A549 (cell line): Measurements from ENCODE around the gene ZC3H18. TPM values are rescaled to one million over a fixed set of nuclear protein-coding genes. Genes with fewer than 3 reads are reported as not detected.

ENCODE experiments used
- ATAC-seq, 2 experiments: fragments of 200-7000 bp in 1 of 2; fragments of >200 bp in 1 of 2; cut with Nextera tagmentation in 1 of 2; cut with Tn5 transposase in 1 of 2; 3 replicates each; pipeline versions ENCODE4 v1.8.0 to v1.9.1; 2018 to 2020; ENCODE audit warnings: mild to moderate bottlenecking in 1 of 2, moderate library complexity in 1 of 2
- CTCF ChIA-PET: fragments of 300-600 bp; sonication (Branson Sonifier 250); formaldehyde crosslinking; extraction: SDS; loops from one replicate; lab custom pipeline; 2021; ENCODE audit warnings: antibody characterized with exemption, inconsistent platforms; lab: Yijun Ruan, JAX
- POLR2A ChIA-PET: fragments of 350-600 bp; formaldehyde crosslinking; extraction: SDS; loops from one replicate; lab custom pipeline; 2021; ENCODE audit warnings: antibody characterized with exemption, inconsistent platforms; lab: Yijun Ruan, JAX
- DNase-seq, 2 experiments: peaks; one replicate each; pipeline versions ENCODE4 v3.0.0 to v3.0.0-alpha.2; 2011 to 2016; ENCODE audit warnings: low read depth in 1 of 2, low spot score in 1 of 2
- FAIRE-seq: peaks from 2 replicates; lab custom pipeline; 2011; peaks lifted over from hg19 to GRCh38; lab: Jason Lieb, UNC
- H3K27ac ChIP-seq, 2 experiments: fragments of >200 bp; sonication (Bioruptor Twin); formaldehyde crosslinking; 3 replicates each; pipeline ENCODE4 v1.5.1; 2016 to 2017
- H3K4me1 ChIP-seq: fragments of >200 bp; sonication (Bioruptor Twin); formaldehyde crosslinking; 3 replicates; pipeline ENCODE4 v1.6.1; 2016
- H3K4me2 ChIP-seq: fragments of >200 bp; sonication (Bioruptor Twin); formaldehyde crosslinking; 3 replicates; pipeline ENCODE4 v1.6.1; 2016
- H3K4me3 ChIP-seq: fragments of >200 bp; sonication (Bioruptor Twin); formaldehyde crosslinking; 3 replicates; pipeline ENCODE4 v1.5.1; 2016
- H3K9me3 ChIP-seq: fragments of >200 bp; sonication (Bioruptor Twin); formaldehyde crosslinking; 3 replicates; pipeline ENCODE4 v1.6.1; 2016
- BCL3 ChIP-seq: fragments of >200 bp; sonication (Bioruptor Twin); formaldehyde crosslinking; IDR thresholded peaks from 3 replicates; pipeline ENCODE4 v1.6.1; 2016
- CHD2 ChIP-seq: fragments of 150-350 bp; IDR thresholded peaks from 2 replicates; pipeline ENCODE4 v1.6.1; 2014; ENCODE audit warnings: low read length; ENCODE audit not compliant: partially characterized antibody
- CHD4 ChIP-seq: fragments of 200-600 bp; sonication (generic); IDR thresholded peaks from 2 replicates; pipeline ENCODE4 v1.6.1; 2016; ENCODE audit warnings: antibody characterized with exemption, mild to moderate bottlenecking, borderline replicate concordance
- EHMT2 ChIP-seq: fragments of 200-600 bp; sonication (generic); IDR thresholded peaks from 2 replicates; pipeline ENCODE4 v1.6.1; 2016; ENCODE audit warnings: antibody characterized with exemption, low read depth, mild to moderate bottlenecking, moderate library complexity
- ELK1 ChIP-seq: fragments of 150-350 bp; IDR thresholded peaks from 2 replicates; pipeline ENCODE4 v1.6.1; 2014; ENCODE audit warnings: low read depth, mild to moderate bottlenecking, low read length
- FOSB ChIP-seq: fragments of 250-450 bp; sonication (Bioruptor Pico); IDR thresholded peaks from 2 replicates; pipeline ENCODE4 v1.5.0; 2020; ENCODE audit warnings: mild to moderate bottlenecking, moderate library complexity
- GATA3 ChIP-seq: IDR thresholded peaks from 2 replicates; pipeline ENCODE4 v1.6.1; 2012; ENCODE audit warnings: borderline replicate concordance
- HOXB5 ChIP-seq: fragments of 250-450 bp; sonication (Bioruptor Pico); IDR thresholded peaks from 2 replicates; pipeline ENCODE4 v1.5.0; 2020; ENCODE audit warnings: mild to moderate bottlenecking, moderate library complexity
- JUN ChIP-seq, 2 experiments: fragments of >200 bp; sonication (Bioruptor Twin); formaldehyde crosslinking; IDR thresholded peaks; 2 replicates in 1 of 2; 3 replicates in 1 of 2; pipeline ENCODE4 v1.6.1; 2016 to 2017
- JUNB ChIP-seq: fragments of >200 bp; sonication (Bioruptor Twin); formaldehyde crosslinking; IDR thresholded peaks from 2 replicates; pipeline ENCODE4 v1.6.1; 2016
- KDM1A ChIP-seq: fragments of 200-600 bp; sonication (generic); IDR thresholded peaks from 2 replicates; pipeline ENCODE4 v1.6.1; 2016; ENCODE audit warnings: low read depth, mild to moderate bottlenecking
- KDM5A ChIP-seq: fragments of 200-600 bp; sonication (generic); IDR thresholded peaks from 2 replicates; pipeline ENCODE4 v1.6.1; 2016; ENCODE audit warnings: antibody characterized with exemption, mild to moderate bottlenecking
- MYC ChIP-seq: IDR thresholded peaks from 2 replicates; pipeline ENCODE4 v1.6.1; 2012; ENCODE audit warnings: mild to moderate bottlenecking, inconsistent platforms, low read length, improper control_type of control experiment, borderline replicate concordance
- NFE2L2 ChIP-seq: fragments of 150-350 bp; conservative IDR thresholded peaks from 2 replicates; pipeline ENCODE4 v1.6.1; 2014; ENCODE audit warnings: low read length
- NPAS2 ChIP-seq: fragments of 250-450 bp; sonication (Bioruptor Pico); IDR thresholded peaks from 2 replicates; pipeline ENCODE4 v1.8.0; 2022; ENCODE audit warnings: mild to moderate bottlenecking, moderate library complexity, borderline replicate concordance
- POLR2A ChIP-seq: IDR thresholded peaks from 2 replicates; pipeline ENCODE4 v1.6.1; 2012; ENCODE audit warnings: mild to moderate bottlenecking, low read length
- POLR2AphosphoS2 ChIP-seq: conservative IDR thresholded peaks from 2 replicates; pipeline ENCODE4 v1.6.1; 2012; ENCODE audit warnings: low read length, improper control_type of control experiment, inconsistent platforms
- RFX5 ChIP-seq: fragments of 450-650 bp; IDR thresholded peaks from 2 replicates; pipeline ENCODE4 v1.7.1; 2014; ENCODE audit warnings: antibody characterized with exemption, mild to moderate bottlenecking, moderate library complexity
- RNF2 ChIP-seq: fragments of 200-600 bp; sonication (generic); IDR thresholded peaks from 2 replicates; pipeline ENCODE4 v1.6.1; 2016; ENCODE audit warnings: low read depth, mild to moderate bottlenecking, antibody characterized with exemption, moderate library complexity, borderline replicate concordance
- TP53 ChIP-seq: fragments of 250-450 bp; sonication (Bioruptor Pico); IDR thresholded peaks from 2 replicates; pipeline ENCODE4 v1.5.0; 2021; ENCODE audit warnings: mild to moderate bottlenecking, moderate library complexity
- USF2 ChIP-seq: fragments of 450-650 bp; IDR thresholded peaks from 2 replicates; pipeline ENCODE4 v1.6.1; 2014; ENCODE audit warnings: antibody characterized with exemption
- ZC3H11A ChIP-seq: fragments of 450-650 bp; IDR thresholded peaks from 2 replicates; pipeline ENCODE4 v1.6.1; 2014; ENCODE audit warnings: antibody characterized with exemption, mild to moderate bottlenecking
- ZNF302 ChIP-seq: fragments of 250-450 bp; sonication (Bioruptor Pico); IDR thresholded peaks from 2 replicates; pipeline ENCODE4 v1.9.0; 2021; ENCODE audit warnings: inconsistent platforms, mild to moderate bottlenecking, moderate library complexity
- ZSCAN20 ChIP-seq: fragments of 250-450 bp; sonication (Bioruptor Pico); IDR thresholded peaks from 2 replicates; pipeline ENCODE4 v1.8.0; 2022; ENCODE audit warnings: mild to moderate bottlenecking, moderate library complexity
- WGBS: methylation state at CpG from one replicate; pipeline ENCODE4 v1.1.6; 2017; ENCODE audit errors: missing lambda C conversion rate; 5-methylcytosine and 5-hydroxymethylcytosine counted together
- polyA plus RNA-seq, 4 experiments: library from polyadenylated mRNA; depleted of rRNA in 3 of 4; stranded (reverse); fragments of >200 nt; fragmentation: RNase III in 1 of 4; extraction: RNeasy Plus Mini Kit Qiagen cat#74134 plus additional on column Dnase treatment in 1 of 4; gene quantifications; 2 replicates in 3 of 4; 3 replicates in 1 of 4; pipeline ENCODE4 v1.2.3, GENCODE V29; 2011 to 2017
- TF ChIP-seq, protein P1 (sequence below): fragments of 200-600 bp; sonication (generic); IDR thresholded peaks from 2 replicates; pipeline ENCODE4 v1.6.1; 2016; ENCODE audit warnings: antibody characterized with exemption, mild to moderate bottlenecking, moderate library complexity

Gene ZC3H18
- polyA plus RNA-seq, 2 of the 4 experiments (the other 2 are of a cell fraction) = 21.1 to 48.2 TPM

DNA sequence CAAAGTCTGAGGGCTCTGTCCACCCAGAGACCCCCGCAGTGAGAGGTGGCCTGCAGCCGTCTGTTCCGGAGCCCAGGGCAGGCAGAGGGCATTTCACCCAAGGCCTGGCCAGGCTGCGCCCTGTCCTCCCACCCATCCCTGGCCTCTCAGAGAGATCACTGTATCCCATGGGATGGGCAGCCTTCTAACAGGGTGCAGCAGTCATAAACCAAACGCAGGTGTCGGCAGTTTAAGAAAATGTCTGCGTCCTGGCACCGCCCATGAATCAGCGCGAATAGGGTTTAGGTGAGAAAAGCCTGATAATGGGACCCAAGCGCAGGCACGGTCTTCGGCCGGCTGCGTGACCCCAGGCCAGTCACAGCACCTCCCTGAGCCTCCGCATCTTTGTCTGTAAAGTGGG is 75.3 kb downstream of the ZC3H18 start:
- Histone ChIP-seq H3K9me3 (no peaks in the 10 kb centered on the region), H3K4me1 (peaks cover 11% of the 10 kb centered on the region), H3K4me2 (no peak overlapping the region)
- FAIRE-seq (no peak), DNase-seq (no peak), ATAC-seq (no peak)
- ChIA-PET CTCF (no interaction called here), POLR2A (no interaction called here)
- WGBS = 97% methylated on average over 16 of the region's 16 CpGs
- TF ChIP-seq GATA3 (no peak), POLR2AphosphoS2 (no peak), BCL3 (no peak), CHD2 (no peak), JUN (IDR thresholded peaks at IDR 0.05) (no peak), RNF2 (no peak), EHMT2 (no peak), POLR2A (no peak), KDM1A (no peak), ZC3H11A (no peak), MYC (no peak), CHD4 (no peak)
- TF ChIP-seq, all 56 proteins: peak for 0
- Histone ChIP-seq H3K4me3 (no peak overlapping the region), H3K27ac (no peak overlapping the region)

DNA sequence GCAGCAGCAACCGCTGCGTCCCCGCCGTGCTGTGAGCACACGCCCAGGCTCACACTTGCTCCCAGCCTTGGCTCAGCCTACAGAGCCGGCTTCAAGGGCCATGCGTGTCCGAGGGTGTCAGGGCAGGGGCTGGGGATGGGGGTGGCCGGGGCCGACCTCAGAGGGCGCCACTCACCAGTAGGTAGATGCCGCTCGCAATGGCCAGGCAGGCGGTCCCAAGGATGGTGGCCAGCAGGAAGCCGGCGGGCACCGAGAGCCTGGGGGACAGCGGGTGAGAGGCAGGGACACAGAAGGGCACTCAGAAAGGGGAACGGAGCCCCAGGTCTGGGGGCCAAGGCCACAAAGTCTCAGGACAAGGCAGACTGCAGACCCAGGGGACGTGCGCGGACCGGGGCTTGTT is 75.7 kb downstream of the ZC3H18 start:
- no peak for DNase-seq
- CTCF ChIA-PET = no interaction called here
- FAIRE-seq = no peak
- Histone ChIP-seq H3K4me3 (no peak overlapping the region), H3K9me3 (no peaks in the 10 kb centered on the region), H3K4me1 (peaks cover 11% of the 10 kb centered on the region), H3K4me2 (no peak overlapping the region), H3K27ac (no peak overlapping the region)
- 91% methylated on average over 23 of the region's 23 CpGs for WGBS
- POLR2A ChIA-PET = no interaction called here
- ATAC-seq = no peak
- TF ChIP-seq RFX5 (no peak), KDM5A (no peak), USF2 (no peak), TP53 (no peak), NPAS2 (no peak)
- TF ChIP-seq, protein P1, sequence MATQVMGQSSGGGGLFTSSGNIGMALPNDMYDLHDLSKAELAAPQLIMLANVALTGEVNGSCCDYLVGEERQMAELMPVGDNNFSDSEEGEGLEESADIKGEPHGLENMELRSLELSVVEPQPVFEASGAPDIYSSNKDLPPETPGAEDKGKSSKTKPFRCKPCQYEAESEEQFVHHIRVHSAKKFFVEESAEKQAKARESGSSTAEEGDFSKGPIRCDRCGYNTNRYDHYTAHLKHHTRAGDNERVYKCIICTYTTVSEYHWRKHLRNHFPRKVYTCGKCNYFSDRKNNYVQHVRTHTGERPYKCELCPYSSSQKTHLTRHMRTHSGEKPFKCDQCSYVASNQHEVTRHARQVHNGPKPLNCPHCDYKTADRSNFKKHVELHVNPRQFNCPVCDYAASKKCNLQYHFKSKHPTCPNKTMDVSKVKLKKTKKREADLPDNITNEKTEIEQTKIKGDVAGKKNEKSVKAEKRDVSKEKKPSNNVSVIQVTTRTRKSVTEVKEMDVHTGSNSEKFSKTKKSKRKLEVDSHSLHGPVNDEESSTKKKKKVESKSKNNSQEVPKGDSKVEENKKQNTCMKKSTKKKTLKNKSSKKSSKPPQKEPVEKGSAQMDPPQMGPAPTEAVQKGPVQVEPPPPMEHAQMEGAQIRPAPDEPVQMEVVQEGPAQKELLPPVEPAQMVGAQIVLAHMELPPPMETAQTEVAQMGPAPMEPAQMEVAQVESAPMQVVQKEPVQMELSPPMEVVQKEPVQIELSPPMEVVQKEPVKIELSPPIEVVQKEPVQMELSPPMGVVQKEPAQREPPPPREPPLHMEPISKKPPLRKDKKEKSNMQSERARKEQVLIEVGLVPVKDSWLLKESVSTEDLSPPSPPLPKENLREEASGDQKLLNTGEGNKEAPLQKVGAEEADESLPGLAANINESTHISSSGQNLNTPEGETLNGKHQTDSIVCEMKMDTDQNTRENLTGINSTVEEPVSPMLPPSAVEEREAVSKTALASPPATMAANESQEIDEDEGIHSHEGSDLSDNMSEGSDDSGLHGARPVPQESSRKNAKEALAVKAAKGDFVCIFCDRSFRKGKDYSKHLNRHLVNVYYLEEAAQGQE = no peak

DNA sequence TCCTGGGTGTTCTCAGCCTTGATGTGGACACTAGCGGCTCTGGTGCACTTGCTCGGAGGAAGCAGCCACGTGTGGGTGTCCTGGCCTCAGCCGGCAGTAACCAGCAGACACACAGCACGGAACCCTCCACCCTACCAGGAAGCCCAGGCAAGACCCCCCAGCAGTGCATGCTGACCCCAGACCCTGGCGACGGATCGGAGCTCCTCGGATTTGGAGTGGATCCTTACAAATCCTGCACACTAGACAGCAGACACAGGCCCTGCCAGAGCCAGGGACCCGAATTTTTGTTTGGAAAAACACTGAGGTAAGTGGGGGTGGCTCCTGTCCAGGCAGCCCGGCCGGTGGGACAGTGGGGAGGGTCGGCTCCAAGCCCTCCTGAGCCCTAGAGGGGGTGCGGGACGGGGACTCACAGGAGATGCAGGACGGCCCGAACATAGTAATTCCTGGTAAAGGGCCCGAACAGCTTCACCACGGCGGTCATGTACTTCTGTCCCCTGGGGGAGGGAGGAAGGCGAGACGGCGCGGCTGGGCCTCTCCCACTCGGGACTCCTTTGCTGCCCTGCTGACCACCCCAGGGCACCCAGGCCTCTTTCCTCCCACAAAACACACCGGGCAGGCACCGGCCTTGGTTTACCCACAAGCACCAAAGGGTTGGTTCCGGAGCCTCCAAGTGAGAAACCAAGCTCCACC is 76.3 kb downstream of the ZC3H18 start:
- peaks cover 16% of the 10 kb centered on the region for H3K4me1 ChIP-seq
- no peak for ATAC-seq
- no peak overlapping the region for H3K4me3 ChIP-seq
- 85% methylated on average over 20 of the region's 28 CpGs for WGBS
- ChIA-PET CTCF (no interaction called here), POLR2A (no interaction called here)
- no peak overlapping the region for H3K4me2 ChIP-seq
- H3K27ac ChIP-seq = no peak overlapping the region
- no peak for FAIRE-seq
- H3K9me3 ChIP-seq = no peaks in the 10 kb centered on the region
- DNase-seq = no peak
- TF ChIP-seq, protein P1 = no peak
- TF ChIP-seq ELK1 (no peak), ZC3H11A (no peak), FOSB (CRISPR knock-in tag) (no peak), RFX5 (no peak), ZSCAN20 (CRISPR knock-in tag) (no peak), HOXB5 (CRISPR knock-in tag) (no peak), ZNF302 (no peak), JUNB (no peak), NFE2L2 (no peak)
